Uterus (tissue), 2 donors: ENCODE results near the gene SIX2.

Experiments used
- CTCF ChIP-seq, 4 experiments: fragments of 200-600 bp in 2 of 4; fragments of 450-650 bp in 2 of 4; sonication (generic) in 2 of 4; IDR thresholded peaks; one replicate each; pipeline ENCODE4 v1.5.1; 2016 to 2019; ENCODE audit warnings: antibody characterized with exemption in 4 of 4, mild to moderate bottlenecking in 2 of 4, moderate library complexity in 1 of 4
- POLR2A ChIP-seq, 2 donors: fragments of 450-650 bp; IDR thresholded peaks; one replicate each; pipeline ENCODE4 v1.6.1; 2016; ENCODE audit warnings: antibody characterized with exemption in 2 of 2, mild to moderate bottlenecking in 1 of 2, moderate library complexity in 1 of 2

GRCh38 chr2:44967727-44968432, 41.4 kb downstream of the SIX2 start:
- TF ChIP-seq POLR2A (IDR thresholded peaks at IDR 0.05), result no peak
- TF ChIP-seq CTCF (IDR thresholded peaks at IDR 0.05), result no peak
